ENCODE results near the gene RGS7BP. TPM values are rescaled to one million over a fixed set of nuclear protein-coding genes. Genes with fewer than 3 reads are reported as not detected.
A peak's percentile ranks its signal among the peaks of the same experiment; 100 is the strongest.

RGS7BP gene
- total RNA-seq, 1 experiment from 2014 or later = 0.33 TPM

GRCh38 chr5:64595031-64595855 lies 89.4 kb downstream of the RGS7BP start:
- peak; percentile 61 for DNase-seq
- Histone ChIP-seq H2AFZ (ENCODE audit: low read length) (no peak overlapping the region), H4K5ac (ENCODE audit: insufficient read length, low read depth, low read length) (no peak overlapping the region), H2BK15ac (ENCODE audit: low read depth, low read length) (no peak overlapping the region), H3K79me2 (ENCODE audit: insufficient read depth, low read length) (no peaks in the 10 kb centered on the region), H2BK120ac (ENCODE audit: low read depth, low read length, poor library complexity, severe bottlenecking) (no peak overlapping the region), H2AK5ac (ENCODE audit: insufficient read length, low read length) (no peak overlapping the region), H3K79me1 (ENCODE audit: insufficient read depth, low read depth, low read length, poor library complexity, severe bottlenecking) (no peaks in the 10 kb centered on the region), H3K56ac (ENCODE audit: insufficient read length, low read depth, low read length) (no peak overlapping the region), H3K9me3 (ENCODE audit: control insufficient read depth, low read depth, low read length) (no peaks in the 10 kb centered on the region), H4K20me1 (ENCODE audit: control insufficient read depth, insufficient read depth, insufficient read length) (no peaks in the 10 kb centered on the region), H3T11ph (ENCODE audit: low read length) (no peak overlapping the region), H3K27me3 (ENCODE audit: insufficient read depth, low read length) (no peaks in the 10 kb centered on the region), H2BK12ac (ENCODE audit: insufficient read length, low read depth, low read length) (no peak overlapping the region), H3K23ac (ENCODE audit: insufficient read length, low read depth, low read length) (no peak overlapping the region), H3K9ac (ENCODE audit: extremely low read depth, insufficient read length, low read length) (no peak overlapping the region), H2BK20ac (ENCODE audit: low read depth, low read length, poor library complexity, severe bottlenecking) (no peak overlapping the region), H4K91ac (ENCODE audit: insufficient read length, low read depth, low read length) (no peak overlapping the region), H4K8ac (replicated peaks; ENCODE audit: insufficient read length, low read depth, low read length) (no peak overlapping the region), H3K23me2 (ENCODE audit: insufficient read length, low read depth, low read length, poor library complexity, severe bottlenecking) (no peaks in the 10 kb centered on the region), H3K4me2 (ENCODE audit: insufficient read depth, insufficient read length, low read length) (no peak overlapping the region), H3K4ac (ENCODE audit: low read depth, low read length) (no peak overlapping the region), H3K14ac (ENCODE audit: insufficient read depth, low read length) (no peak overlapping the region), H2BK5ac (ENCODE audit: insufficient read length, low read length) (no peak overlapping the region), H3K27ac (ENCODE audit: insufficient read length, low read depth, low read length) (no peak overlapping the region), H3K18ac (ENCODE audit: insufficient read length, low read depth, low read length) (no peak overlapping the region), H3K4me1 (ENCODE audit: insufficient read depth, low read length) (peaks cover 5% of the 10 kb centered on the region; the same call in 1 of the 2 replicates)
- peaks cover 20 to 21% of the 10 kb centered on the region in 2 experiments for H3K4me1 Mint-ChIP-seq
- TF ChIP-seq CTCF (conservative IDR thresholded peaks at IDR 0.05) = peak; percentile 80
- no peaks in the 10 kb centered on the region for H3K9me3 Mint-ChIP-seq
- 0 out of 7 replicates have a peak overlapping the region, but pooled peaks of 1 of the 3 experiments have one; percentile 32 for H3K27ac Mint-ChIP-seq
- no peaks in the 10 kb centered on the region for H3K36me3 Mint-ChIP-seq (ENCODE audit: insufficient read depth in 1 of 3, low read depth in 3 of 3)
- no peak overlapping the region for H3K4me3 Mint-ChIP-seq
- no peaks in the 10 kb centered on the region for H3K27me3 Mint-ChIP-seq (ENCODE audit: low read depth)
- no CpG with 5 or more reads among the region's 2 CpGs for WGBS (ENCODE audit: extremely low coverage, insufficient read length, low lambda C conversion rate)

Data from H9 (cell line).